Activated CD4-positive, alpha-beta T cell treated with anti-CD3 and anti-CD28 coated beads, Interleukin-2, amount 50 U/mL, for 1 hour (primary cell): ENCODE data around the gene SLC12A9.
"Not testable (repeated sequence)": the region's sequence is repeated elsewhere in the genome, so short reads cannot be mapped to it uniquely, and the experiment has no call there.

Source experiments
- DNase-seq: peaks from one replicate; pipeline ENCODE4 v3.0.0-alpha.2; 2020

The SLC12A9 gene

GRCh38 chr7:100826514-100827329 is 25.8 kb upstream of the SLC12A9 start:
- no peak for DNase-seq

- DNase-seq = no peak
Measured at GRCh38 chr7:100827330-100828226, 24.9 kb upstream of the SLC12A9 start, which contains the start of gene EPHB4. Gene EPHB4 (minus strand): TSS chr7:100827523. CDS start chr7:100827030, 493 bp downstream.

DNA sequence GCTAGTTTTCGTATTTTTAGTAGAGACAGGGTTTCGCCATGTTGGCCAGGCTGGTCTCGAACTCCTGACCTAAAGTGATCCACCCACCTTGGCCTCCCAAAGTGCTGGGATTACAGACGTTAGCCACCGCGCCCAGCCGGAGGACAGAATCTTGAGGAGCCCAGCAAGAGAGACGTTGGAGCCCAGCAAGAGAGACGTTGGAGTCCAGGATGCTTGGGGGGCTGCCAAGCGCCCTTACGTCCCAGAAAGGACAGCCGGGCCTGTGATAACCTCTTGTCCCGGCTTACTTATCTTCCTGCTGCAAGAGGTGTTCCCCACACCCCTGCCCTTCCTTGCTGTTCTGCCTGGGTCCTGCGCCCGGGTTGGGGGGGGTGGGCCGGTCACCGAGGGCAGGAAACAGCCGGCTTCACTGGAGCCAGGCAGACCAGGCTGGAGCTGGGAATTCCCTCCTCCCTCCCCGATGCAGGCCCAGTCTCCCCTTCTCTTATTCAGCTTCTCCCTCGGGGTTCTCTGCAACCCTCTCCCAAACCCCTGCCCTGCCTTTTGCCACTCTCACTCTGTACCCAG is 23.3 kb upstream of the SLC12A9 start:
- DNase-seq = no peak

DNA sequence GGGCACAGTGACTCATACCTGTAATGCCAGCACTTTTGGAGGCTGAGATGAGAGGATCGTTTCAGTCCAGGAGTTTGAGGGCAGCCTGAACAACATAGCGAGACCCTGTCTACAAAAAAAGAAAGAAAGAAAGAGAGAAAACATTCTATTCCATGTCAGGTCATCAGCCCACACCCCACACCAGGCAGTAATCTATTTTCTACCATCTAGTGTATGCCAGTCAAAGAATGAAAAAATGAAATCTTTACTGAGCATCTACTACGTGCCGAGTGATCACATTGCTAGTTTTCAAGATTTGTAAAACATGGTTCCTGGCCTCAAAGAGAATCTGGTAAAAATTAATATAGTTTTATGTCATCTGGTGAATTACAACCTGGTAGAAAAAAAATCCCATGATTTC is 22.1 kb upstream of the SLC12A9 start:
- DNase-seq = no peak

- DNase-seq = no peak
Measured at GRCh38 chr7:100832281-100832633, 20.3 kb upstream of the SLC12A9 start.

DNA sequence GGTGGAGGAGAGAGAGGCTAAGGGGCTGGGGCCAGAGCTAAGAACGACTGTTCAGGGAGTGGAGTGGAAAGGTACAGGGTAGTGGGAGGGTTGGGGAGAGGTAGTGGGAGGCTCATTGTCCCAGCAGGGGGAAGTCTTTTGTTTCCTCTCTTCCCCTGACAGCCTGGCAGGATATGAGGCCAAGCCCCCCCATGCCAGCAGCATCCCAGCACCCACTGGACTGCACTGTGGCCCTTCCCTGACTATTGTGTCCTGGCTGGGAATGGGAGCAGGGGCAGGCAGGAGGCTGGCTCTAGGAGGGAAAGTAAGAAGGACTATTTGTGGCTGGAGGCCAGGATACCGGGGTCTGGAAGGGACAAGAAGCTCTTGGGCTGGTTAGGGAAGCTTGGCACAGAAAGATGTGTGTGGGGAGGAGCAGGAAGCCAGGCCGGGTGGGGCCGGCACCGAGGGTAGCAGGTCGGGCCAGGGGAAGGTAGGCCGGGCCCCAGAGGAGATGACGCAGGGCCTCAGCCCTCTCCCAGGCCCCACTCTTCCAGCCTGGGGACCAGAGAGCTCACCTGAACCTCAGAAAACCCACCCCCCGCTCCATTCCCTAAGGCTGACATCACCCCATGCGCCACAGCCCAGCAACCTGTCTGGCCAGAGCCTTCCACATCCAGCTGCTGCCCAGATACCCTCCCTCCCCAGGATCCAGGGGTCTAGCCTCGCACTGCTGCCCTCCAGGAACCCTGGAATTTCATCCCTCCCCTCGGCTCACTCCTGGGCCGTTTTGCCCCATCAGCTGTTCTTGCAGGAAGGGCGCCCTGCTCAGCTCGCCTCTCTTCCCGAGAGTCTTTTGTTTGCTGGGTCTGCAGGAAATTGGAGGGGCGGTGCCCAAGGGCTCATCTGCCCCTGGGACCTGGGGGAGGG is 16.4 kb upstream of the SLC12A9 start:
- no peak for DNase-seq

- no peak for DNase-seq
Measured at GRCh38 chr7:100836812-100837098, 15.8 kb upstream of the SLC12A9 start.

DNA sequence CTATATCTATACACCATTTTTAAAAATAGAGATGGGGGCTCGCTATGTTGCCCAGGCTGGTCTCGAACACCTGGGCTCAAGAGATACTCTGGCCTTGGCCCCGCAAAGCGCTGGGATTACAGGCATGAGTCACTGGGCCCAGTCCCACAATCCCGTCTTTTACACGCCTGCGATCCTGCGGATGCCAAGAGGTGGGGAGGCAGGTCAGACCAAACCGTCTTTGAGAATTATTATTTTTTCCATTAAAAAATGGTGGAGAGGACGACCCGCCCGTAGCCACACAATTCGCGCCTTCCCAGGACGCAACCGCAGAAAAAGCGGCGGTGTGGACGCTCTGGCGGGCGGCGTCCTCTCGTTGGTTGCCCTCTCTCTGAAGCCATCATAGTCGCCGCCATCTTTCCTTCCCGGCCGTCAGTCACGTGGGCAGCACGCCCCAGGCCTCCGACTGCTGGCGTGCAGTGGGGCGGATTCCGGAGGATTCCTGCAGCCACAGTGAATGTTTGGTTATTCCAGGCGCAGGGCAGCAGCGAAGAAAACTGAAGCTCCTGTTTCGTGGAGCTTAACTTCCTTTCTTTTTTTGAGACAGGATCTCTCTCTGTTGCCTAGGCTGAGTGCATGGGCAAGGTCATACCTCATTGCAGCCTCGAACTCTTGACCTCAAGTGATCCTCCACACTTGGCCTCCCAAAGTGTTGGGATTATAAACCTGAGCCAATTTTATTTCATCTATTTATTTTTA is 15.2 kb upstream of the SLC12A9 start:
- DNase-seq = peak; percentile 73

DNA sequence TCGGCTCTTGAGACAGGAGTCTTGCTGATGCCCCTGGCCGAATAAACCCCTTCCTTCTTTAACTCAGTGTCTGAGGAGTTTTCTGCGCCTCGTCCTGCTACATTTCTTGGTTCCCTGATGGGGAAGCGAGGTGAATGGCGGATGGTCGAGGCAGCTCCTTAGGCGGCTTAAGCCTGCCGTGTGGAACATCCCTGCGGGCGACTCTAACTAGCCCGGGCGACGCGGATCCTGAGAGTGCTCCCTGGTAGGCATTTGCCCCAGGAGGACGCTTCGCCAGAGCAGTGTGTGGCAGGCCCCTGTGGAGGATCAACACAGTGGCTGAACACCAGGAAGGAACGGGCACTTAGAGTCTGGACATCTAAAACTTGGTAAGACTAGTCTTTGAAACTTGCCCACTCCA is 13.2 kb upstream of the SLC12A9 start:
- DNase-seq = no peak

GRCh38 chr7:100840470-100841100 is 11.9 kb upstream of the SLC12A9 start:
- no peak for DNase-seq

DNA sequence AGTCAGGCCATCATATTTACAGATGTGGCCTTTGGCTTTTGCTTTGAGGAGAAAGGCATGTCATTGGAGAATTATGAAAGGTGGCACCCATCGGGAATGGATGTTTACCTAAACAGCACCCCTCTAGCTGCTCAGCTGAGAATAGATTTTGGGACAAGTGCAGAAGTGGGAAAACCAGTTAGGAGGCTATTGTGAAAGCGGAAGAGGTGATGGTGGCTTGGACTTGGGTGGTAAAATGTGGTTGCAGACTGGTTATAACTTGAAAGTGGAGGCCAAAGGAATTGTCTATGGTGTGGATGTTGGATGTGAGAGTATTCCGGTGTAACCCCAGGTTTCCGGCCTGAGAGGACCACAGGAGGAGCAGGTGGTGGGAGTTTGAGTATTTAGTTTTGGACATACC is 5.2 kb upstream of the SLC12A9 start:
- DNase-seq = no peak

- no peak for DNase-seq
Measured at GRCh38 chr7:100854146-100854895, 1.8 kb downstream of the SLC12A9 start.

GRCh38 chr7:100854899-100855298 is 2.4 kb downstream of the SLC12A9 start:
- not testable (repeated sequence) for DNase-seq

DNA sequence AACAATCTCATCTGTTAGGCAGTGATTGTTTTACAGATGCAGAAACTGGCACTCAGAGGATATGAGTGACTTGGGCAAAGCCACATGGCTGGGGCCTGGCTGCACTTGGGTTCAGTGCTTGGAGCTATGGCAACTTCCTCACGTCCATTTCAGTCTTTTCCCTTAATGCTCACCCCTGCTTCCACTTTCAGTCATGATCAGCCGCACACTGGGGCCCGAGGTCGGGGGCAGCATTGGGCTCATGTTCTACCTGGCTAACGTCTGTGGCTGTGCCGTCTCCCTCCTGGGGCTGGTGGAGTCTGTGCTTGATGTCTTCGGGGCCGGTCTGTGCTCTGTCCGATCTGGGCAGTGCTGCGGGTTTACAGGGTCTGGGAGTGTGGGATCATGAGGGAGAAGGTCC is 3.0 kb downstream of the SLC12A9 start:
- no peak for DNase-seq

- no peak for DNase-seq
Measured at GRCh38 chr7:100856871-100857282, 4.4 kb downstream of the SLC12A9 start.

DNA sequence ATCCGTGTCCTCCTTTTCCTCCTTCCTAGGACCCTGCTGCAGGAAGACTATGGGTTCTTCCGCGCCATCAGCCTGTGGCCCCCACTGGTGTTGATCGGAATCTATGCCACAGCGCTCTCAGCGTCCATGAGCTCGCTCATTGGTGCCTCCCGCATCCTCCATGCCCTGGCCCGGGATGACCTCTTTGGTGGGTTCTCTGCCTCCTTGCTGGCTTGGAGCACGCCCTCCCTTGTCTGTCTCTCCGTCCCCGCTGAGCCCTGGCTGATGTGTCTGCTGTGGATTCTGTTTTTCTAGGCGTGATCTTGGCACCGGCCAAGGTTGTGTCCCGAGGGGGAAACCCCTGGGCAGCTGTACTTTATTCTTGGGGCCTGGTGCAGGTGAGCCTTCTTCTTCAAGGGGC is 7.3 kb downstream of the SLC12A9 start:
- DNase-seq = no peak

- no peak for DNase-seq
Measured at GRCh38 chr7:100860702-100861615, 8.4 kb downstream of the SLC12A9 start.

- DNase-seq = no peak
Measured at GRCh38 chr7:100861616-100861985, 9.1 kb downstream of the SLC12A9 start.

DNA sequence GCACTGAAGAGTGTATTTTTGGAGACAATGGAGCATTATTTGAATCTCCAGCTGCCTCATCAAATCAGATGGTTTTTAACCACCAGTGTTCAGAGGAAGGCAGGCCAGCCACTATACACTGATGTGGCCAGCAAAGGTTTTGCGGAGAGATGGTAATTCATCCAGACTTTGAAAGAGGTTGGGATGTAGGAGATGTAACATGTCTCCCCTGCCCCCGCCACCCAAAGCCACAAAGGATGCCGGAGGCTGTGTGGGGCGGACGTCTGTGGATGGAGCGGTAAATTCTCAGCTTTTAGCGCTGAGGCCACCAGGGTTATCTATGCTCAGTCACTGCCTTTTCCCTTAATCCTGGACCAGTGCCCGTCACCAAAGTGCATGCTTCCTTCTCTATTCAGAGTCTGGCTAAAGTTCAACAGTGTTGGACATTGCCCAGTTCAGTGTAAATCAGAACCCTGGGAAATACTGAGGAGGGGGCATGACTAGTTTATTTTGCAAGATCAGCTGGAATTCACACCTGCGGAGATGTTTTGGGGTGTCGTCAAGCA is 11.0 kb downstream of the SLC12A9 start:
- DNase-seq = no peak
